HEK293 (cell line): ENCODE measurements around the gene CNTFR.

Source experiments
- BCL11B ChIP-seq: fragments of 450-650 bp; formaldehyde crosslinking; IDR thresholded peaks from 2 replicates; pipeline ENCODE4 v1.5.1; 2016; ENCODE audit warnings: low read depth, missing biosample characterization, missing genetic modification characterization
- INSM2 ChIP-seq: fragments of 450-650 bp; formaldehyde crosslinking; IDR thresholded peaks from 2 replicates; pipeline ENCODE4 v1.5.1; 2016; ENCODE audit warnings: missing biosample characterization, missing genetic modification characterization
- MYNN ChIP-seq: fragments of 450-650 bp; formaldehyde crosslinking; IDR thresholded peaks from 2 replicates; pipeline ENCODE4 v1.5.1; 2016; ENCODE audit warnings: missing biosample characterization, missing genetic modification characterization, borderline replicate concordance
- RBAK ChIP-seq: fragments of 450-650 bp; formaldehyde crosslinking; IDR thresholded peaks from 2 replicates; pipeline ENCODE4 v1.5.1; 2016; ENCODE audit warnings: missing biosample characterization, missing genetic modification characterization
- ZBTB10 ChIP-seq: fragments of 450-650 bp; formaldehyde crosslinking; IDR thresholded peaks from 2 replicates; pipeline ENCODE4 v1.5.1; 2016; ENCODE audit warnings: missing biosample characterization, missing genetic modification characterization
- ZNF223 ChIP-seq: fragments of 450-650 bp; formaldehyde crosslinking; IDR thresholded peaks from 2 replicates; pipeline ENCODE4 v1.5.1; 2016; ENCODE audit warnings: missing biosample characterization, missing genetic modification characterization
- ZNF280D ChIP-seq: fragments of 450-650 bp; formaldehyde crosslinking; IDR thresholded peaks from 2 replicates; pipeline ENCODE4 v1.5.1; 2016; ENCODE audit warnings: missing biosample characterization, missing genetic modification characterization
- ZNF391 ChIP-seq: fragments of 450-650 bp; formaldehyde crosslinking; IDR thresholded peaks from 2 replicates; pipeline ENCODE4 v1.5.1; 2016; ENCODE audit warnings: low read depth, missing biosample characterization, missing genetic modification characterization, borderline replicate concordance
- ZNF404 ChIP-seq: fragments of 450-650 bp; formaldehyde crosslinking; IDR thresholded peaks from 2 replicates; pipeline ENCODE4 v1.5.1; 2017; ENCODE audit warnings: missing biosample characterization, missing genetic modification characterization
- ZNF416 ChIP-seq: fragments of 450-650 bp; formaldehyde crosslinking; IDR thresholded peaks from 2 replicates; pipeline ENCODE4 v1.5.1; 2016; ENCODE audit warnings: missing biosample characterization, missing genetic modification characterization
- ZNF560 ChIP-seq: fragments of 450-650 bp; formaldehyde crosslinking; IDR thresholded peaks from 2 replicates; pipeline ENCODE4 v1.5.1; 2017; ENCODE audit warnings: missing biosample characterization, missing genetic modification characterization, borderline replicate concordance
- ZNF600 ChIP-seq: fragments of 450-650 bp; formaldehyde crosslinking; IDR thresholded peaks from 2 replicates; pipeline ENCODE4 v1.5.1; 2016; ENCODE audit warnings: missing biosample characterization, missing genetic modification characterization
- ZNF654 ChIP-seq: fragments of 450-650 bp; formaldehyde crosslinking; IDR thresholded peaks from 2 replicates; pipeline ENCODE4 v1.5.1; 2016; ENCODE audit warnings: low read depth, missing biosample characterization, missing genetic modification characterization
- ZNF704 ChIP-seq: fragments of 450-650 bp; formaldehyde crosslinking; IDR thresholded peaks from 2 replicates; pipeline ENCODE4 v1.5.1; 2016; ENCODE audit warnings: missing biosample characterization, missing genetic modification characterization
- ZSCAN4 ChIP-seq: fragments of 450-650 bp; formaldehyde crosslinking; IDR thresholded peaks from 2 replicates; pipeline ENCODE4 v1.5.1; 2017; ENCODE audit warnings: missing biosample characterization, missing genetic modification characterization
- TF ChIP-seq, protein P1 (sequence below): fragments of 450-650 bp; formaldehyde crosslinking; IDR thresholded peaks from 2 replicates; pipeline ENCODE4 v1.5.1; 2016; ENCODE audit warnings: missing biosample characterization, missing genetic modification characterization
- TF ChIP-seq, protein P2 (sequence below): fragments of 450-650 bp; formaldehyde crosslinking; IDR thresholded peaks from 2 replicates; pipeline ENCODE4 v1.5.1; 2016; ENCODE audit warnings: missing biosample characterization, missing genetic modification characterization
- TF ChIP-seq, protein P3 (sequence below): fragments of 450-650 bp; formaldehyde crosslinking; IDR thresholded peaks from 2 replicates; pipeline ENCODE4 v1.5.1; 2017; ENCODE audit warnings: missing biosample characterization, missing genetic modification characterization
- TF ChIP-seq, protein P4 (sequence below): fragments of 450-650 bp; formaldehyde crosslinking; IDR thresholded peaks from 2 replicates; pipeline ENCODE4 v1.5.1; 2016; ENCODE audit warnings: missing biosample characterization, missing genetic modification characterization

Gene CNTFR

GRCh38 chr9:34611811-34612787, 22.6 kb upstream of the CNTFR start, which contains the start of gene RPP25L (continued):
- TF ChIP-seq, protein P1, sequence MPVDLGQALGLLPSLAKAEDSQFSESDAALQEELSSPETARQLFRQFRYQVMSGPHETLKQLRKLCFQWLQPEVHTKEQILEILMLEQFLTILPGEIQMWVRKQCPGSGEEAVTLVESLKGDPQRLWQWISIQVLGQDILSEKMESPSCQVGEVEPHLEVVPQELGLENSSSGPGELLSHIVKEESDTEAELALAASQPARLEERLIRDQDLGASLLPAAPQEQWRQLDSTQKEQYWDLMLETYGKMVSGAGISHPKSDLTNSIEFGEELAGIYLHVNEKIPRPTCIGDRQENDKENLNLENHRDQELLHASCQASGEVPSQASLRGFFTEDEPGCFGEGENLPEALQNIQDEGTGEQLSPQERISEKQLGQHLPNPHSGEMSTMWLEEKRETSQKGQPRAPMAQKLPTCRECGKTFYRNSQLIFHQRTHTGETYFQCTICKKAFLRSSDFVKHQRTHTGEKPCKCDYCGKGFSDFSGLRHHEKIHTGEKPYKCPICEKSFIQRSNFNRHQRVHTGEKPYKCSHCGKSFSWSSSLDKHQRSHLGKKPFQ (tag by site-specific recombination), result no peak
- TF ChIP-seq ZNF416 (tag by site-specific recombination) (no peak), RBAK (tag by site-specific recombination) (no peak), INSM2 (tag by site-specific recombination) (no peak), ZSCAN4 (tag by site-specific recombination) (no peak), ZNF391 (tag by site-specific recombination) (no peak), BCL11B (tag by site-specific recombination) (no peak), ZNF600 (peak; percentile 93), ZBTB10 (tag by site-specific recombination) (no peak), MYNN (no peak), ZNF560 (tag by site-specific recombination) (no peak), ZNF654 (no peak), ZNF280D (tag by site-specific recombination) (no peak), ZNF223 (tag by site-specific recombination) (no peak), ZNF704 (tag by site-specific recombination) (no peak), ZNF404 (tag by site-specific recombination) (no peak)
- TF ChIP-seq, protein P2, sequence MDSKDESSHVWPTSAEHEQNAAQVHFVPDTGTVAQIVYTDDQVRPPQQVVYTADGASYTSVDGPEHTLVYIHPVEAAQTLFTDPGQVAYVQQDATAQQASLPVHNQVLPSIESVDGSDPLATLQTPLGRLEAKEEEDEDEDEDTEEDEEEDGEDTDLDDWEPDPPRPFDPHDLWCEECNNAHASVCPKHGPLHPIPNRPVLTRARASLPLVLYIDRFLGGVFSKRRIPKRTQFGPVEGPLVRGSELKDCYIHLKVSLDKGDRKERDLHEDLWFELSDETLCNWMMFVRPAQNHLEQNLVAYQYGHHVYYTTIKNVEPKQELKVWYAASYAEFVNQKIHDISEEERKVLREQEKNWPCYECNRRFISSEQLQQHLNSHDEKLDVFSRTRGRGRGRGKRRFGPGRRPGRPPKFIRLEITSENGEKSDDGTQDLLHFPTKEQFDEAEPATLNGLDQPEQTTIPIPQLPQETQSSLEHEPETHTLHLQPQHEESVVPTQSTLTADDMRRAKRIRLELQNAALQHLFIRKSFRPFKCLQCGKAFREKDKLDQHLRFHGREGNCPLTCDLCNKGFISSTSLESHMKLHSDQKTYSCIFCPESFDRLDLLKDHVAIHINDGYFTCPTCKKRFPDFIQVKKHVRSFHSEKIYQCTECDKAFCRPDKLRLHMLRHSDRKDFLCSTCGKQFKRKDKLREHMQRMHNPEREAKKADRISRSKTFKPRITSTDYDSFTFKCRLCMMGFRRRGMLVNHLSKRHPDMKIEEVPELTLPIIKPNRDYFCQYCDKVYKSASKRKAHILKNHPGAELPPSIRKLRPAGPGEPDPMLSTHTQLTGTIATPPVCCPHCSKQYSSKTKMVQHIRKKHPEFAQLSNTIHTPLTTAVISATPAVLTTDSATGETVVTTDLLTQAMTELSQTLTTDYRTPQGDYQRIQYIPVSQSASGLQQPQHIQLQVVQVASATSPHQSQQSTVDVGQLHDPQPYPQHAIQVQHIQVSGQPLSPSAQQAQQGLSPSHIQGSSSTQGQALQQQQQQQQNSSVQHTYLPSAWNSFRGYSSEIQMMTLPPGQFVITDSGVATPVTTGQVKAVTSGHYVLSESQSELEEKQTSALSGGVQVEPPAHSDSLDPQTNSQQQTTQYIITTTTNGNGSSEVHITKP (tag by site-specific recombination), result no peak
- TF ChIP-seq, protein P3, sequence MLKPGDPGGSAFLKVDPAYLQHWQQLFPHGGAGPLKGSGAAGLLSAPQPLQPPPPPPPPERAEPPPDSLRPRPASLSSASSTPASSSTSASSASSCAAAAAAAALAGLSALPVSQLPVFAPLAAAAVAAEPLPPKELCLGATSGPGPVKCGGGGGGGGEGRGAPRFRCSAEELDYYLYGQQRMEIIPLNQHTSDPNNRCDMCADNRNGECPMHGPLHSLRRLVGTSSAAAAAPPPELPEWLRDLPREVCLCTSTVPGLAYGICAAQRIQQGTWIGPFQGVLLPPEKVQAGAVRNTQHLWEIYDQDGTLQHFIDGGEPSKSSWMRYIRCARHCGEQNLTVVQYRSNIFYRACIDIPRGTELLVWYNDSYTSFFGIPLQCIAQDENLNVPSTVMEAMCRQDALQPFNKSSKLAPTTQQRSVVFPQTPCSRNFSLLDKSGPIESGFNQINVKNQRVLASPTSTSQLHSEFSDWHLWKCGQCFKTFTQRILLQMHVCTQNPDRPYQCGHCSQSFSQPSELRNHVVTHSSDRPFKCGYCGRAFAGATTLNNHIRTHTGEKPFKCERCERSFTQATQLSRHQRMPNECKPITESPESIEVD, result no peak
- TF ChIP-seq, protein P4, sequence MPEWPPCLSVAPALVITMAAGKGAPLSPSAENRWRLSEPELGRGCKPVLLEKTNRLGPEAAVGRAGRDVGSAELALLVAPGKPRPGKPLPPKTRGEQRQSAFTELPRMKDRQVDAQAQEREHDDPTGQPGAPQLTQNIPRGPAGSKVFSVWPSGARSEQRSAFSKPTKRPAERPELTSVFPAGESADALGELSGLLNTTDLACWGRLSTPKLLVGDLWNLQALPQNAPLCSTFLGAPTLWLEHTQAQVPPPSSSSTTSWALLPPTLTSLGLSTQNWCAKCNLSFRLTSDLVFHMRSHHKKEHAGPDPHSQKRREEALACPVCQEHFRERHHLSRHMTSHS, result no peak
